Activated naive CD8-positive, alpha-beta T cell treated with anti-CD3 and anti-CD28 coated beads, Interleukin-2, amount 50 U/mL, for 16 hours (primary cell): ENCODE results near the gene OPN4.
"Not testable (repeated sequence)": the region's sequence is repeated elsewhere in the genome, so short reads cannot be mapped to it uniquely, and the experiment has no call there.

Experiments used
- DNase-seq: peaks from one replicate; pipeline ENCODE4 v3.0.0-alpha.2; 2020; ENCODE audit warnings: low read depth, low spot score

Gene OPN4, protein sequence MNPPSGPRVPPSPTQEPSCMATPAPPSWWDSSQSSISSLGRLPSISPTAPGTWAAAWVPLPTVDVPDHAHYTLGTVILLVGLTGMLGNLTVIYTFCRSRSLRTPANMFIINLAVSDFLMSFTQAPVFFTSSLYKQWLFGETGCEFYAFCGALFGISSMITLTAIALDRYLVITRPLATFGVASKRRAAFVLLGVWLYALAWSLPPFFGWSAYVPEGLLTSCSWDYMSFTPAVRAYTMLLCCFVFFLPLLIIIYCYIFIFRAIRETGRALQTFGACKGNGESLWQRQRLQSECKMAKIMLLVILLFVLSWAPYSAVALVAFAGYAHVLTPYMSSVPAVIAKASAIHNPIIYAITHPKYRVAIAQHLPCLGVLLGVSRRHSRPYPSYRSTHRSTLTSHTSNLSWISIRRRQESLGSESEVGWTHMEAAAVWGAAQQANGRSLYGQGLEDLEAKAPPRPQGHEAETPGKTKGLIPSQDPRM

DNA sequence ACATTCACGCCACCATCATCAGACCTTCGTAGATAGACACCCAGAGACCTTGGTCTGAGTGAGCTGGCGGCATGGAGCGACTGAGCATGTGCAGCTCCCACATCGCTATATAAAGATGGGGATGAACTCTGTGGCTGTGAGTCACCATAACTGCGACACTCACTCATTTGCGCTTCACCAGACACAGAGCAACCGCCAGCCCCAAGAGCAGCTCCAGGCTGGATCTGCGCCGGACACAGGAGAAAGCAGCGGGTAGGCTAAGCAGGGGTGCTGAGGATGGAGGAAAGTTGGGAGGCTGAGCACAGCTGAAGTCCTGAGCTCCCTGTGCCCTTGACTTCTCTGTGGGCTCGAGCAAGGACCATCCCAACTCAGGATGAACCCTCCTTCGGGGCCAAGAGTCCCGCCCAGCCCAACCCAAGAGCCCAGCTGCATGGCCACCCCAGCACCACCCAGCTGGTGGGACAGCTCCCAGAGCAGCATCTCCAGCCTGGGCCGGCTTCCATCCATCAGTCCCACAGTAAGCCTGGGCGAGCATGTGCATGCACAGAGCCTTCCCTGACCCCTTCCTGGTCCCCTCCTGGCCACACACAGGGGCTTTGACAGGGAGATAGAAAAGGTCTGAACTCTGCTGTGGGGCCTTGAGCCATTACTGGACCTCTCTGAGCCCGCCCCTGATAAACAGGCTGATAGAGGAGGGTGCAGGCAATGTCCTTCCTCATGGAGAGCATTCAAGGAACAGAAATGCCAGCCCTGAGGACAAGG, at the start of gene OPN4:
Gene OPN4, plus strand, starts transcription at position 137 of the 762 bp plus-strand sequence. Its CDS starts 237 bp downstream, at position 374.
- DNase-seq: no peak

GRCh38 chr10:86607674-86608073, 46.7 kb upstream of the OPN4 start:
- no peak for DNase-seq

GRCh38 chr10:86609920-86610319, 44.4 kb upstream of the OPN4 start:
- no peak for DNase-seq

DNA sequence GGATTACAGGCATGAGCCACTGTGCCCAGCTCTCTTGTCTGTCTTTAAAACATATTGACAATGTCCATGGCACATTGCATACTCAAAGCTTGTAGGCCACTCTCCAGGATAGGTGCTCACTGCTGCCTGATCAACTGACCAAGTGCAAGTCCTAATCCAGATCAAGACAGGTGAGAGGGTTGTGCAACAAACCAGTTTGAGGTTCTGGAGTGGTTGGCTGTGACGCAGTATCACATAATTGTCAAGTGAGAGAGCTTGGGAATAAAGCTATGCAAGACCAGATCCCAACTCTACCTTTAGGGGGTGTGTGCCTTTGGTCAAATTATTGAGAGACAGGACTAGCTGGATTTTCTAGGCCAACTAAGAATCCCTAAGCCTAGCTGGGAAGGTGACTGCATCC, 43.0 kb upstream of the OPN4 start:
- no peak for DNase-seq

DNA sequence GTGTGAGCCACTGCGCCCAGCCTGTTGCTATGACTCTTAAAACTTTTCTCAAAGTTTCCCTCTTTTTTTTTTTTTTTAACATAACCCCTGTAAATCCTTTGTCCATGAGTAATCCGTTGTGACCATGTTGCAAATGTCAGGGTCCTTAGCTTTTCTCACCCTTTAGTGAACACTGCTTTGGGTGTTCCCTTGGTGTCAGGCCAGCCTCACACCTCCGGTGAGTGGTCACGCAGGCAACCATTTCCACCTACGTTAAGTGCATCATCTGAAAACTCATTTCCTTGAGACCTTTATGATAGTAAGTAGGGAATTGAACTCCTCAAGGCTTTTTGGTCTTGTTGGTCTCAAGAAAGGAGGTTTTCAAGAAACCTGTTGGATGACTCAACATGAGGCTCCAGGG, 41.3 kb upstream of the OPN4 start:
- DNase-seq: no peak

GRCh38 chr10:86613905-86614304, 40.4 kb upstream of the OPN4 start:
- DNase-seq: no peak

- DNase-seq: no peak
Measured at GRCh38 chr10:86614853-86615252, 39.5 kb upstream of the OPN4 start.

GRCh38 chr10:86617278-86617677, 37.1 kb upstream of the OPN4 start:
- DNase-seq: not testable (repeated sequence)

- DNase-seq: no peak
Measured at GRCh38 chr10:86628311-86628710, 26.0 kb upstream of the OPN4 start.

DNA sequence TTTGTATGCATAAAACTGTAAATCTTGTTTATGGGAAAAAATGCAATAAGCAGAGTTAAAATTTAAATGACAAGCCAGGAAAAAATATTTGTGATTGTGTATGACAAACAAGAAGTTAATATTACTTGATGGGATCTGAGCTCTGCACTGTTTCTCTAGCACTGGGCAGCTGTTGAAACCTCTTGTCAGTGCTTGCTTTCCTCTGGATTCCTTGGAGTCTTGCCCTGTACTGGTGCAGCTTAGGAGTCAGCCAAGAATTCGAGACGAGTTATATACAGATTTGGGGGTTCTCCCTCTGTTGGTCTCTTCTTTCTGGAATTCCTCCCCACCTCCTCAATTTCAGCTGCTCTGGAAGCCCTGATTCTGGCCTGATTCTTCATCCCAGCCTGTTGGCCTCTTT, 24.3 kb upstream of the OPN4 start:
- no peak for DNase-seq

GRCh38 chr10:86632009-86632800, 22.1 kb upstream of the OPN4 start:
- DNase-seq: no peak

GRCh38 chr10:86632951-86633350, 21.4 kb upstream of the OPN4 start:
- DNase-seq: no peak

DNA sequence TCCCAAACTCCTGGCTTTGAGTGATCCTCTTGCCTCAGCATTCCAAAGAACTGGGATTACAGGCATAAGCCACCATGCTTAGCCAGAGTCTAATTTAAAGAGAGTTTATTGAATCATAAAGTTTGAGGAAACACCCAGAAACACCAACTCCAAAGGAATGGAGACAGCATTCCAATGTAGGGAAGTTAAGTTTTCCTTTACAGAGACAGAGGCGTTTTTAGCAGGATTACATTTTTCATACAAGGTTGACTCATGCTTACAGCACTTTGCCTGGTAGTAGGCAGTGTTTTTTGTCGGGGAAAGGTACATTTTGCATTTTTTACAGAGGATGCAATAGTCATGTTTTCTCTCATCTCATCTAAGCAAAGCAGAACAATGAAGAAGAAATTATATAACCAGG, 18.9 kb upstream of the OPN4 start:
- DNase-seq: no peak

- DNase-seq: no peak
Measured at GRCh38 chr10:86636311-86636710, 18.0 kb upstream of the OPN4 start.

GRCh38 chr10:86642021-86642420, 12.3 kb upstream of the OPN4 start:
- no peak for DNase-seq

DNA sequence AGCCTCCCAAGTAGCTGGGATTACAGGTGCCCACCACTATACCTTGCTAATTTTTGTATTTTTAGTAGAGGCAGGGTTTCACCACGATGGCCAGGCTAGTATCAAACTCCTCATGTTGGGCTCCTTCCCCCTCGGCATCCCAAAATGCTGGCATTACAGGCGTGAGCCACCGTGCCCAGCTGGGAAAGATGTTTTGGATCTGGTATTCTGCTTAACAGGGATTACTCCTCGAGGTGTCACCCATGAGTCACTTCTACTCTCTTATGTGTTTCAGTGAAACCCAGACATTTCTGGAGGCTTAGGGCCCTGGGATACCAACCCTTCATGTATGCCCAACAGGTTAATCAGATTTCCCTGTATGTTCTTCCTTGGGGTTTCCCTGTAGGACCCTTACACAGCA, 11.8 kb upstream of the OPN4 start:
- DNase-seq: no peak

GRCh38 chr10:86644152-86644793, 10.1 kb upstream of the OPN4 start:
- DNase-seq: no peak

DNA sequence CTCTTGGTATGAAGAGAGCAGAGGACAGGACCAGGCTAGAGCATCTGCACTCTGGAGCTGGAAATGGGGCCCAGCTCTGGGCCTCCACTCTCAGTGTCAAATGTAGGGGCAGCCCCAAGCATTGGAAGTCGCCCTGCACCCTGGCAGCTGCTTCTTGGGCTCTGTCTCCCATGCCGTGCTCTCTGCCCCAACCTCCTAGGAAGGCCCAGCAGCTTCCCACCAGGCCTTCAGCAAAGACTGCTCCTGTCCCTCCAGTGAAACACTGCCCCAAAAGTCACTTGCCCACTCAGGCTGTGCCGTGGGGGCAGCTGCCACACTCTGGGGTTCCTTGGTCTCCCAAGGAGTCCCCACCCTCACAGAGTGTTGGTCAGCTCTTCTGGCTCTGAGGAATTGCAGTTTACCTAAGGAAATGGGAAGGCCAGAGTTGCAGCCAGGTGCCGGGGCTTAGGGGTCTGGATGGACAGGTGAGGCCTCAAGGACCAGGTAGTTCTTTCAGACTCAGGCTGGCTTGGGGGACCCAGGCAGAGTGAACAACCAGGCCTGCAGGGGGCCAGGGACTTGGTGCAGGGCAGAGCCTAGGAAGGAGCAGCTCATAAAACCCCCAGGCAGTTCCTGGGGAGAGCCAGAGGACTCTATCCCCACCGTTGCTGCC, 9.4 kb upstream of the OPN4 start:
- DNase-seq: no peak

- DNase-seq: not testable (repeated sequence)
Measured at GRCh38 chr10:86645621-86646165, 8.7 kb upstream of the OPN4 start.

GRCh38 chr10:86646532-86646931, 7.8 kb upstream of the OPN4 start:
- no peak for DNase-seq

- DNase-seq: no peak
Measured at GRCh38 chr10:86646933-86647332, 7.4 kb upstream of the OPN4 start.
